C4-2B (cell line): ENCODE data around the gene ZBTB24.

Experiments
- CTCF ChIP-seq: fragments of 450-650 bp; conservative IDR thresholded peaks from 2 replicates; pipeline ENCODE4 v1.5.1; 2017; ENCODE audit warnings: mild to moderate bottlenecking
- ZFX ChIP-seq: fragments of 450-650 bp; IDR thresholded peaks from 2 replicates; pipeline ENCODE4 v1.6.1; 2017

- TF ChIP-seq CTCF = no peak
- no peak for TF ChIP-seq ZFX
Measured at GRCh38 chr6:109485266-109485935, 2.4 kb upstream of the ZBTB24 start.
